Islet of Langerhans (tissue), 1 donor: ENCODE data around the gene OR6K6.

Source experiments
- FAIRE-seq: peaks from one replicate; lab custom pipeline; 2011; peaks lifted over from hg19 to GRCh38; lab: Jason Lieb, UNC

OR6K6 gene, protein sequence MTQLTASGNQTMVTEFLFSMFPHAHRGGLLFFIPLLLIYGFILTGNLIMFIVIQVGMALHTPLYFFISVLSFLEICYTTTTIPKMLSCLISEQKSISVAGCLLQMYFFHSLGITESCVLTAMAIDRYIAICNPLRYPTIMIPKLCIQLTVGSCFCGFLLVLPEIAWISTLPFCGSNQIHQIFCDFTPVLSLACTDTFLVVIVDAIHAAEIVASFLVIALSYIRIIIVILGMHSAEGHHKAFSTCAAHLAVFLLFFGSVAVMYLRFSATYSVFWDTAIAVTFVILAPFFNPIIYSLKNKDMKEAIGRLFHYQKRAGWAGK

DNA sequence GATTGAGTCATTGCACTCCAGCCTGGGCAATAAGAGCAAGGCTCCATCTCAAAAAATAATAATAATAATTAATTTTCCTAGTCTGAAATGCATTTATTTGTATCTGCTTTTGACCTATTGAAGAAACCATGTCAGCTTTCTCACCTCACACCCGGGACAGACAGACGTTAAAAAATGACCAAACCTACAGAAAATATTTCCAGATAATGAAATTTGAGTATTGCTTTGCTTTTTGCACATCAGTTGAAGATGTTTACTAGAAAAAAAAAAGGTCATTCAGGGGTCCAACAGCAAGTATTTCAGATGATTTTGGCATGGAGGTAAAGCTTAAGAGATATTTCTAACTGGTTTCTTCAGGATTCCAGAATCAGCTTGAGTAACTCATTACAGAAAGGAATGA is at the start of gene OR6K6:
OR6K6 (plus strand) TSS at position 301 of the 400 bp plus-strand sequence. CDS start 168 bp downstream, outside the sequence.
- FAIRE-seq = no peak

DNA sequence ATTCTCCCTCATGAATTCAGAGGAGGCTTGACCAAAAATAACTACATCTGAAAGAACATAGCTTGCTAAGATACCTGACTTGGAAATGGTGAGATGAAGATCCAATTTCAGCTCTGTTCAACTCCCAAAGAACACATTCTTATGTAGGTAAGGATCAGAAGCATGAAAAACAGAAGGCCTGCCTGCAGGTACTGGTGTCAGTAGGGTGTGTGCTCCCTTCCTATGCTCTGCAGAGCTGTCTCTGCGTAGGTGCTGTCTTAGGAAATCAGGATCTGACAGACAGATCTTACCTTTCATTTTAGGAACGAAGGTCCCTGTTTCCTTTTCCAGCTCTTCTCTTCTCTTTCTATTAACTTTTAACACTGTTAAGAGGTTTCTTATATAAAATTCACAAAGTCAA is 48.4 kb upstream of the OR6K6 start:
- no peak for FAIRE-seq

DNA sequence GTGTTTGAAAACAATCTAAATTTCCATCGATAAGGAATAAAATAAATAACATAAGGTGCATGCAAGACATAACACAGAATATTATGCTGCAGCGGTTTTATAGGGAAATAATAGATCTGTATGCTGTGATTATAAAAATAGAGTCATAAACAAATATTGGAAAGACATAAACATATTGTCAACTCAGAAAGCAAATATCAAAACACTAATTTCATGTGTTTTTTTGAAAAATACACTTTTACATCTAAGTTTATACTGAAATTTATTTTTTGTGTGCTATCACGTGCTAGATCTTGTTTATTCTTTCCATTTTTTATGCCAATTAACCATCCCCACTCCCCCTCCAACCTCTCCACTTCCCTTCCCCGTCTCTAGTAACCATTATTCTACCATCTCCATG is 43.4 kb upstream of the OR6K6 start:
- FAIRE-seq = no peak

DNA sequence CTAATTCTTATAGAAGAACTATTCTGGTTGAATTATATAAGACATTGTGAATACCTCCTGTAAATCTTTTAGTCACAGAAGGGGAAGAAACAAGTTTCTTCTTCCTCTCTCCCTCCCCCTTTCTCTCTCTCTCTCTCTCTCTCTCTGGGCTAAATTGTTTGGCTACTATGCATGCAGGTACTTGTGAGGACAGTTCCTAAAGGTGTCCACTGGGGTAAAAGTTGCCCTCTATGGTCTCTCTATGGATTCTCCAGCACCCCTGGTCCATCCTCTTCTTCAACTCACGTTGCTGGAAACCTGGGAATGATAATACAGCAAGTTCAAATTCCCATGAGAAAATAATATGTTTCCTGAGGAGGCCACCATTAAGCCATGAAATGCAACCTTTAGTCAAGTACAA is 39.8 kb upstream of the OR6K6 start:
- FAIRE-seq = no peak

DNA sequence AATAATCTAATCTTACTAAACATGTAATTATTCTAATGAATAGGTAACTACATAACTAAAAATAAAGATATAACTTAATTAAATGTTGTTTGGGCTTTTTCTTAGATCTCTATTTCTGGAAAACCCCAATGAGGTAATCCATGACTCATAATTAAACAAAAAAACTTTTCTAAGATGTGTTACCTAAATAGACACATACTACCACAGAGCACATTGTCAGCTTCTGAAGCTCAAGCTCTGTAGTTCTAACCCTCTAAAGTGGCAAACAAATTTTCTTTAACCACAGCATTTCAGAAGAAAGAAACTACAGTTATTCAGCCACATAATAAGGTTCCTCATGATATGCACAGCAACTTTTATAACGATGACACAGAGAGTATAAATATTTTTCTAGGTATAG is 38.2 kb upstream of the OR6K6 start:
- FAIRE-seq = no peak

DNA sequence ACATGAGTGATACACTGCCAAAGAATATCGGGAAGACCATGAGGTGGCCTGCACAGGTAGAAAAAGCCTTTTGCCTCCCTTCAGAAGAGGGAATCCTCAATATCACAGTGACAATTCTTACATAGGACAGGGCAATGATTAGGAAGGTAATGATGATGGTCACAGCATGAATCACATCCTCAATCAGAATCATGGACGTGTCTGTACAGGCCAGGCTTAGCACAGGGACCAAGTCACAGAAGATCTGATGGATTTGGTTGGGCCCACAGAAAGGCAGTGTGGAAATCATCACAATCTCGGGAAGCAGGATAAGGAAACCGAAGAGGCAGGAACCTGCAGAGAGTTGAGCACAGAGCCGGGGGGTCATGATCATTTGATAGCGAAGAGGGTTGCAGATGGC is 37.2 kb upstream of the OR6K6 start:
- no peak for FAIRE-seq

DNA sequence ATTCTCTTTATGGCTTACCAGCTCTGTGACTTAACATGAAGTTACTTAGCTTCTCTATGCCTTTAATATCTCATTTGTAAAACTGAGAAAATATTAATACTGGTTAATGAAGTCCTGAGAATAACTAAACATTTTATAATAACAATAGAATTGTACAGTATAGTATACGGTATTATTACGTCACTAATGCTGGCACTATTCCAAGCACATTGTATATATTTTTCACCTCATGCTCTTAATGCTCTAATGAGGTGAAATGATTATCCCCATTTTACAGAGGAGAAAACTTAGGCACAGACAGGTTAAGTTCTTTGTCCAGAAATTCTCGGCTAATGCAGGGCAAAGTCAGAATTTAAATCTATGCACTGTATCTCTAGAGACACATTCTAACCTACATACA is 34.9 kb upstream of the OR6K6 start:
- no peak for FAIRE-seq

DNA sequence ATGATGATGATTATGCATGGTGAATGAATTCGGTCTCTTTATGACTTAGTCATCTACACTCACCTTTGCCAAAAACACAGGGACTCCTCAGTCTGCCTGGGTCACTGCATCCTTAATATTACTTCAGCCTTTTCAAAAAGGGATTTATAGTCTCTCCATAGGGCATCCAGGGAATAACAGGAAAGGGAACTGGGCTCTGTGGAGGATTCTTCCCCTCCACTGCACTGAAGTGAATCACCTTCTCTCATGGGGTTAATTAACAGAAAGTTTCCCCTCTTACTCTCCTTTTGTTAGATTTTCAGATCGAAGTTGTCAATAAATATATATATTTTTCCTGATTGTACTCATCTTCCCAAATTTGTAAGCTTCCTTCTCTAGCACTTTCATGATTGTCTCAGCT is 33.9 kb upstream of the OR6K6 start, which contains the start of gene OR6K3:
OR6K3 (minus strand) TSS at position 101 of the 400 bp plus-strand sequence. CDS start 2,605 bp downstream, outside the sequence.
- no peak for FAIRE-seq

DNA sequence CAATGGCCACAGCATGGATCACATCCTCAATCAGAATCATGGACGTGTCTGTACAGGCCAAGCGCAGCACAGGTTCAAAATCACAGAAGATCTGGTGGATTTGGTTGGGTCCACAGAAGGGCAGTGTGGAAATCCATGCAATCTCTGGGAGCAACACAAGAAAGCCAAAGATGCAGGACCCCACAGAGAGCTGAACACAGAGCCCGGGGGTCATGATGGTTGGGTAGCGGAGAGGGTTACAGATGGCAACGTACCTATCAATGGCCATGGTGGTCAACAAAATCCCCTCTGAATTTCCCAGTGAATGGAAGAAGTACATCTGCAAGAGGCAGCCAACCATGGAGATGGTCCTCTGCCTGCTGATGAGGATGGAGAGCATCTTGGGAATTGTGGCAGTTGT is 30.1 kb upstream of the OR6K6 start:
- no peak for FAIRE-seq

DNA sequence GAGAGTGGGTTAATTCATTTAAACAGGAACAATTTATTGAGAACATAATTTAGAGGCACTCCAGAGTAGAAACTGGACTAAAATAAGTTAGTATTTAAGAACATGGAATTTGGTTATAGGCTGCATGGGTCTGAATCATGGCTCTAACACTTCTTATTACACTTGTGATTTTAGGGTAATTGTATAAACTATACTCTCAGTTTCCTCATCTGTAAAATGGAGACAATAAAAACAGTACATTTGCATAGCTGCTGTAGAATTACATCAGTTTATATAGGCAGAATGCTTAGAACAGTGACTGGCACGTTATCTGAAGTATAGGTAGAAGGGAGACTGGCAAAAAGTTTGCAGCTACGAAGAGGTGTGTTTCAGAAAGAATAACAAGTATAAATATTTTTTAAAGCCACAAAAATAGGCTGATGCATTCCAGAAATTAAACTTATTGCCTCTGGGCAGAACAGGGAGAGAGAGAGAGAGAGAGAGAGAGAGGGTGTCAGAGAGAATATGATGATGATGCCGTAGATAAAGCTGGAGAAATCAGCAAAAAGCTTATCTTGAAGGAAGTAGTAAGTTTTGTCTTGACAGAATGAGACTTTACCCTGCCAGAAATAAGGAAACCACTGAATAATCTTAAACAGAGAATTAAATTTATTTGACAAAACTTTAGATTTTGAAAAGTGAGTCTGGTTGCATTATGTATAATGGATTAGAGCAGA is 25.9 kb upstream of the OR6K6 start:
- no peak for FAIRE-seq

DNA sequence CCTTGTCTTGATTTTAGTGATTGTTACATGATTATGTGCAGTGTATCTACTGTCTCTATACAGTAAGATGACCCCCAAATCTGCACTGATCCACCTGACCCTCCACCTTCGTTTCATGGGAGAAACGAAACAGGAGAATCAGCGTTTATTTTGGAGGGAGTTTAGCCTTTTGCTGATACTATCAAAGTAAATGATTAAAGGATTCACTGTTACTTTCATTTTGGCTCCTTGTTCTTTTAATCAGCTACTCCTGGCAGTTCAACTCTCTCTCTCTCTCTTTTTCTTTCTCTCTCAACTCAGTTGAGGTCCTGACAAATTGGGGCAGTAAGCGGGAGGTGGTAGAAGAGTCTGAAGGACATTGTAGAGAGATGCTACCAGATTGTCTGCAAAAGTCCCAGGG is 24.1 kb upstream of the OR6K6 start:
- no peak for FAIRE-seq

DNA sequence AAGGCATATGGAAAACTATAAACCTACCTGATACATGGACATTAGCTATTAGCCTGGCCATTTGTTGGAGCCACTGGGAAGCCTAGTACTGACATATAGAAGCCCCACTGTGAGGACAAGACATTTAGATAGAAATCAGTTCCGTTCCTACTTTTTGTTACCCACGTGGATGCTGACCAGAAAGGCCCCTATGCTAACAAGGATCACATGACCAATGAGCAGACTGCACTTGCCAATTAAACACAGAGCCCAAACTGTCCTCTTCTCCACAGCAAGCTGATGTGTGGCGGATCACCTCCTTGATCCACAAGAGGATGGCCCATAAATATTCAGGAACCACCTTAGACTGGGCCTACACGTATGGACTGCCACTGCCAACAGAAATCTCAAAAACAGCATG is 22.8 kb upstream of the OR6K6 start:
- no peak for FAIRE-seq

DNA sequence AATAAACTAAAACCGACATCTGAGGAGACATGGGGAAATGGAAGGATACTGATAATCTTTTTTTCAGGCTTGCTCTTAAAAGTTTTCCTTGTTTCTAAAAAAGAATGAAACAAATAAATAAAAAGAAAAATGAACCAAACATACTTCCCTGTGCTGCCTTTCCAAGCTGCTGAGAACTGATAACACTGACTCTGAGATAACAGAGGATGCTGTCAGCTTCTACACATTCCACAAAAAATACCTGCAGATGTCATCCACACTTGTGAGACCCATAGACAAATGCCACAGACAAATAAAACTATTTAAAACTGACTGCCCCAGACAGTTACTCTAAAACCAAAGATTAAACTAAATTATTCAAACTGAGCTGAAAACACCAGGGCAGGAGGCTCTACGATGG is 22.0 kb upstream of the OR6K6 start:
- no peak for FAIRE-seq

DNA sequence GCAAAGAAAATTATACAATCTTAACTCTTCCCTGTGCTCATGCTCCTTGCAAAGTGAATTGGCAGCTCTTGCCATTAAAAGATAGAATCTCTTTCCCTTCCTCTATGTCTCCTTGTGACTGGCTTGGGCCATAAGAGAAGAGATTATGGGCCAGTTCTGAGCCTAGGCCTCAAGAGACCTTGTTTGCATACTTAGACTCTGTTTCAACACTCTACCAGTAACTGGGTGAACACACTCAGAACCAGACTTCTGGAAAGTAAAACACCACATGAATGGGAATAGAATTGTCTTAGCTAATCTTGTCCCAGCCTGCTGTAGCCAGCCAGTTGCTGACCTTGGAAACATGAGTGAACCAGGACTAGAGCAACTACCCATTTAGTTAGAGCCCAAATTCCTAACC is 18.7 kb upstream of the OR6K6 start:
- no peak for FAIRE-seq

DNA sequence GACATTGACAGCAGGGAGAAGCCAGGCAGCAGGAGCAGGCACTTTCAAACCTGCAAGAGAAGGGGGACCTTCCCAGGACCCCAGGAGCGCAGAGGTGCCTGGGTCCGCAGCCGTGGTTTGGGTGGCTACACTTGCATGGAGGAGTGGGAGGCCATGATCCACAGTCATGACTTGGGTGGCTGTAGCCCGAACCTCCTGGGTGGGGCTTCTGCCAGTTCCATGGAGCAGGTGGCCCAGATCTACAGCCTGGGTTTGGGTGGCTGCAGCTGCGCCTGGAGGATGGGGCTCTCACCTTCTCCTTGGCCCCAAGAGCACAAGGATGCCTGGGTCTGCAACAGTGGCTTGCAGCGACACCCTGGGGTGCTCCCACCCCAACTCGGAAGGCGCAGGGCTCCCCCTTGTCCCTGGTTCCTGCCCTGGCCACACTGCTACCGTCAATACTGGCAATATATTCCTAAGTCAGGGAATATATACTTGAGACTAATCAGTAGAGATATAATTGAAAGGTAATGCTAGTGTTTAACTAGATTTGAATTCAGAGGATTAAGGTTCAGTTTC is 2.3 kb upstream of the OR6K6 start:
- FAIRE-seq = no peak

DNA sequence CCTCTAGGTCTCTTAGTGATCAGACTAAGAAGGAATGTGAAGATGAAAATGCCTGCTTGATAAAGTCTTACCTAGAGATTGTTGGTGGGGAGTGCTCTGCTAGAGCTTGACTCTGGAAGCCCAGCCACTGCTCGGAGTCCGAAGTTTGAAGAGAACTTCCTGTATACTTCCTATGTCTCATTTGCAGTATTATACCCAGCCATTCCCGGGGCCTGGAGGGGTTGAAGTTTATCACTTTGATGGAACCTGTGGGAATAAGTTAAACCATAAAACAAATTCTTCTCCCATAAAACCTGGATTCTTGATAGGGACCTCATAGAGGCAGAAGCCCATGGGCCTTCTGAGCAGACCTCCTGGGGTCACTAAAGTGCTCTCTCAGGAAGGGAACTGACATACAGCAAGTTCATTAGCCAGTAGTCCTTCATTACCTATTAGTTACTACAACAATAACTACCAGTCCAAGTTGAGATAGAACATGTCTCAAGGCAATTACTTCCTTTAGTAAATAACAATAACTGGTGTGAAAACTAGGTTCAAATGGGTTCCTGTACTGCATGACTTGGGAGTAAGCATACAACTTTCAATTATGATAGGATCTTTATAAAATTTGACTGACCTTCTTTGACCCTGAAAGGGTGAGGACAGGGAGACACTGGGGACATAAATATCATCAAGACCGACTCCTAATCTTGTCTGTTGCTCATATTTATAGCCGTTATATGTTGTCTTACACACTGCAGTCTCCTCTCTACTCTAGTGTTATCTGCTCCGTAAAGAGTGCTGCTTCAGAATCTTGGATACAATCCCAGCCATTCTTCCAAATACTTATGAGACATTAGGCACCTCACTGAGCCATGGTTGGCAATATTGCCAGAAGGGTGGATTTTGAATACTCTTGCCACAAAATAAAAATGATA is 17.7 kb downstream of the OR6K6 start, which contains the start of gene OR6N1:
OR6N1 (minus strand) TSS at position 246 of the 917 bp plus-strand sequence. CDS start 5,513 bp downstream, outside the sequence.
- no peak for FAIRE-seq

DNA sequence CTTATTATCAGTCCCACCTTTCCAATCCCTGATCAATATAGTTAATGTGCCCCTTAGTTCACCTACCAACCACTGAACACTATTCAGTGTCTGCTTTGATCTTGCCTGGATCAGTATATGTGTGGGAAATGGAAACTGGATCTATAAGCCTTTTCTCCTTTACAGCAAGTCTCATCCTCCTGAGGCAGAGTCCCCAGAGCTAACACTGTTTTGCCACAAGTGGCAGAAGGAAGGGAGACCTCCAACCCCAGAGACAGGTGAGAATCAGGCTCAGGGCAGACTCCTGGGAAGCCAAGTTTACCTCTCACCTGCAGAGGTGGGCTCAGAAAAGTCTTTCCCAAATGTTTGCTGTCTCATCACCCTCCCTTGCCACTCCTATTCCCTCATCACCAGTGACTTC is 26.6 kb downstream of the OR6K6 start, which contains the start of gene OR6N2:
OR6N2 (minus strand) TSS at position 101 of the 400 bp plus-strand sequence. CDS start 3,569 bp downstream, outside the sequence.
- no peak for FAIRE-seq

DNA sequence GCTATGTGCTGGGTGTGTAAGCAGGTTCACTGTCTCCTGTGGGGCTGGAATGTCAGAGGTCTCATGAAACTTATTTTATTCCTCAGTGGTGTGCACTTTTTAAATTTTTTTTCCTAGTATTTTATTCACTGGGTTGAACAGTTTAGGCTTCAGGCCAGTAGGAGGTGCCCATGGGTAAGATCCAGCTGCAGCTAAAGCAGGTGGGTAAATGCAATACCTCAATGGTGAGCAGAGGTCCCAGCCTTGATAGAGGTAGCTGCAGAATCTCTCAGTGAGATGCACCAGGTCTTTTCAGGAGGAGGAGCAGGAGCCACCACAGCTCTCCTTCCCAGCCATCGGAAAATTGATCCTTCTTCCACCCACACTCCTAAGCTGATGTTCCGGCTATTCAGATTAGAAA is 39.1 kb downstream of the OR6K6 start:
- no peak for FAIRE-seq

DNA sequence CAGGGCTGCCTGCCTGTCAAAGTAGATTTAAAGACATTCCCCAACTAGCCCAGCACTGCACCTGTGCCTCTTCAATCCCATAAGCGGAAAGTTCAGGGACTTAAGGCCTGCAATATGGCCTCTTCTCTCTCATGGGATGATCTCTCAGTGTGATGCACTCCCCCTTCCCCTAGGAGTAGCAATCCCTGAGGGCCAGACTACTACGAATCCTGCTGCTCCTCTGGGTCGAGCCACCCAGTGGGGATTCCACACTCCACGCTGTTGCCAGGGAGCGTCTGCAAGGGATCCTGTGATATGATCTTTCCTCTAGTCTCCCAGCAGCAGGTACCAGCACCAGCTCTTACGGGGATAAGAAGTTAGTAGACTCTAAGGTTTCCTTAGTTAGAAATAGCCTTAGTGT is 39.7 kb downstream of the OR6K6 start:
- no peak for FAIRE-seq

DNA sequence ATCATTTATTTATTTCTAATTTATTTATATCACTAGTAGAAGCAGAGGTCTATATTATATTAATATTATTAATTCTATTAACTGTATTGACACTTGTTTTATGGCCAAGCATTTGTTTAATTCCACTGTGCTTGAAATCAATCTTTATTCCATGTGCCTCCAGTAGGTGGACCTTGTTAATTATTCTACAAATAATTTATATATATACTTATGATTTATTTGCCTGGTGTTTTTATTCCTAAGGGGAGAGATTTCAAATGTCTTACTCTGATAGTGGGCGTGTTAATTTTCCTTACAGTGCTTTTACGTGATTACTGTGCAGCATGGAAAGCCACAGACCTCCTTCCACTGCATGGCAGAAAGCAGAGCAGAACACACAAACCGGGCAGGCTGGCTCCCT is 44.0 kb downstream of the OR6K6 start:
- FAIRE-seq = no peak

DNA sequence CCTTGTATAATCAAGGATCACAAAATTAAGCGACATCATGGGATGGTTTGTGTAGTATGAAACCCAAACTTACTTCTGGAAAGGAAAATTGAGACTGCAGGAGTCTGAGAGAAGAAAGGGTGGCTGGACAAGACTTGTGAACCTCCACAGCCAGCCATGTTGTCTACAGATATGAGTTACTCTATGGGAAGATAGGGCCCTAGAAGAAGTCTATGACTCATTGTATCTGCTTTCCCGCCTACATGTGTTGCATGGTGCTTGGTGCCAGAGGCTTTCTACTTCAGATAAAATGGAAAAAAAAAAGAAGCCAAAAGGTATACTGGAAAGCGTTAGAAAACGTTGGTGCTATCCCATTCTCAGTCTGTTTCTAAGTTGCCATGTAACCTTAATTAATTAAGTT is 45.2 kb downstream of the OR6K6 start:
- FAIRE-seq = no peak

DNA sequence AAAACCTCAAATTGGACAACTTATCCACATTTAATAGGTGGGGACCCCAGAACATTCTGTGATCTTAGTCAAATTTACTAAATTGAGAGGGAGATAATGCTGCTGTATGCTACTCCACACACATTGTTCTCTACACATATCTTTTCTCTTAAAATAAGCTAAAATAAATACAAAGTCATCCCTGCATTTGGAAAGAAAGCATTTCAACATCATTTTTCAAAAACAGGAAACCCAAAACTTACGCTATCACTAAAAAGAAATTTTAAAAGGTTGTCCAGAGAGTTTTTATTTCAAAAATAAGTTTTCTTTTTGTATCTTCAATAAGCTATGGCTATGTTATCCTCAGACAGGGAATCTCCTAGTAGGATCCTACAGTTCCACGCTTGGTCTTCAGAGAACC is 46.0 kb downstream of the OR6K6 start:
- no peak for FAIRE-seq
